ENCODE measurements around the gene POLR3C.

DNA sequence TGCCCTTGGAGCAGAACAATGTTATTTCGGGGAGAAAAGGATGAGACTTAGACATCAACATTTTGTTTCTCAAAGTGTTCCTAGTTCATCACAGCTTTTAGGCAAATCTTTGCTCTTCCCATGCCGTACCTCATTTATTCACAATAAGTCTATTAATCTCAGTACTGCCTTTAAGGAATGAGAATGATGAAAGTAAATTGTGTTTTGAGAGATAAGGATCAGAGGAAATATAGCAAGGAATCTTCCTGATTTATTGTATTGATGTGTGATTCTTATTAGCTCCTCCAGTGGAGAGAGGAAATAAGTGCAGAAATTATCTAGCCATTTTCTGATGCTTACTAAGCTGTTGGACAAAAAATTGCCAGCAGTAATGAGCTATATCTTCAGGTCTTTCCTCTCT, 2.0 kb downstream of the POLR3C start:
- TF ChIP-seq POLR2A (IDR thresholded peaks at IDR 0.05; ENCODE audit: low read depth, low read length) (no peak), POLR2AphosphoS5 (IDR thresholded peaks at IDR 0.05; ENCODE audit: low read depth, low read length) (no peak)
